Right lobe of liver (tissue), 4 donors: ENCODE data around the gene MSANTD1.

Experiments
- POLR2A ChIP-seq: fragments of 450-650 bp; IDR thresholded peaks from one replicate; pipeline ENCODE4 v1.6.1; 2017; ENCODE audit warnings: antibody characterized with exemption, mild to moderate bottlenecking
- TF ChIP-seq, protein P1 (sequence below), 4 donors: fragments of 200-600 bp in 3 of 4; fragments of 450-650 bp in 1 of 4; IDR thresholded peaks; one replicate each; pipeline versions ENCODE4 v1.5.1 to v1.8.0; 2016 to 2022; ENCODE audit warnings: antibody characterized with exemption in 4 of 4, mild to moderate bottlenecking in 2 of 4
- donor health status: DM: no; HTN: no; CAD: no.
- donor health status: DM: no; HTN: no; CAD: no.
- donor health status: DM: no; HTN: yes; CAD: no.

DNA sequence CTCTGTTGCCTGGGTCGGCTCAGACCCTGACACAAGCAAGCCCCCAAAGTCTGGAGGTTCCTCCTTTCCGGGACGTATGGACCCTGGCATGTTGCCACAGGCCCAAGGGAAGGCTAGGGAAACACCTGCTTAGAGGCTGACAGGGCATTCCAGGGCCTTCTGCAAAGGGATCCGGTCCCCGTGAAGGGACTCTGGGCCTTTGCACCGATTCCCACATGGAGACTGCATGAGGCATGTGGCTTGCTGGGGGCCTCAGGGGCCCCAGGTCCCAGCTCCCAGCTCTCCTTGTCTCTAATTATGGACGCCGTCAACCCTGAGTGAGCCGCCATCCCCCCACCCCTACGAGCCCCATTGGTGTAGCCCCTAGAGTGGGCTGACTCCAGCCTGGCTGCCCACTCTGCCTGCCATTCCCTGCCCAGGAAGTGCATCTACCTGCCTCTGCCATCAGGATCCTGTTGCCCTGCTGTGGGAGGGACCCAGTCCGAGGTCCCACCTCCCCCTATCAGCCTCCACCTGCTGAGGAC lies 39.7 kb downstream of the MSANTD1 start:
- TF ChIP-seq, protein P1, sequence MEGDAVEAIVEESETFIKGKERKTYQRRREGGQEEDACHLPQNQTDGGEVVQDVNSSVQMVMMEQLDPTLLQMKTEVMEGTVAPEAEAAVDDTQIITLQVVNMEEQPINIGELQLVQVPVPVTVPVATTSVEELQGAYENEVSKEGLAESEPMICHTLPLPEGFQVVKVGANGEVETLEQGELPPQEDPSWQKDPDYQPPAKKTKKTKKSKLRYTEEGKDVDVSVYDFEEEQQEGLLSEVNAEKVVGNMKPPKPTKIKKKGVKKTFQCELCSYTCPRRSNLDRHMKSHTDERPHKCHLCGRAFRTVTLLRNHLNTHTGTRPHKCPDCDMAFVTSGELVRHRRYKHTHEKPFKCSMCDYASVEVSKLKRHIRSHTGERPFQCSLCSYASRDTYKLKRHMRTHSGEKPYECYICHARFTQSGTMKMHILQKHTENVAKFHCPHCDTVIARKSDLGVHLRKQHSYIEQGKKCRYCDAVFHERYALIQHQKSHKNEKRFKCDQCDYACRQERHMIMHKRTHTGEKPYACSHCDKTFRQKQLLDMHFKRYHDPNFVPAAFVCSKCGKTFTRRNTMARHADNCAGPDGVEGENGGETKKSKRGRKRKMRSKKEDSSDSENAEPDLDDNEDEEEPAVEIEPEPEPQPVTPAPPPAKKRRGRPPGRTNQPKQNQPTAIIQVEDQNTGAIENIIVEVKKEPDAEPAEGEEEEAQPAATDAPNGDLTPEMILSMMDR (IDR thresholded peaks at IDR 0.05), result no peak
- no peak for TF ChIP-seq POLR2A
